H1 (cell line): Measurements from ENCODE around the gene LUM. TPM values are rescaled to one million over a fixed set of nuclear protein-coding genes. Genes with fewer than 3 reads are reported as not detected.

Experiments used
- BACH1 ChIP-seq: IDR thresholded peaks from 2 replicates; pipeline ENCODE4 v1.6.1; 2012; ENCODE audit warnings: low read length, improper control_type of control experiment
- BCL11A ChIP-seq, 2 experiments: IDR thresholded peaks; one replicate each; pipeline ENCODE4 v1.6.1; 2011; ENCODE audit warnings: low read depth in 2 of 2, low read length in 2 of 2, mild to moderate bottlenecking in 2 of 2
- EGR1 ChIP-seq: IDR thresholded peaks from 2 replicates; pipeline ENCODE4 v1.6.1; 2011; ENCODE audit warnings: low read depth, low read length, borderline replicate concordance
- FOSL1 ChIP-seq: IDR thresholded peaks from 2 replicates; pipeline ENCODE4 v1.6.1; 2011; ENCODE audit warnings: mild to moderate bottlenecking, low read depth, low read length, moderate library complexity; ENCODE audit not compliant: insufficient read depth
- GABPA ChIP-seq: IDR thresholded peaks from 2 replicates; pipeline ENCODE4 v1.6.1; 2011; ENCODE audit warnings: mild to moderate bottlenecking, low read length, moderate library complexity, borderline replicate concordance; ENCODE audit not compliant: insufficient read depth
- NANOG ChIP-seq: IDR thresholded peaks from 2 replicates; pipeline ENCODE4 v1.6.1; 2011; ENCODE audit warnings: low read length, low read depth, mild to moderate bottlenecking, inconsistent platforms; ENCODE audit not compliant: insufficient read depth, poor library complexity, severe bottlenecking
- RBBP5 ChIP-seq: IDR thresholded peaks from 2 replicates; pipeline ENCODE4 v1.7.1; 2012; ENCODE audit warnings: low read depth, mild to moderate bottlenecking, inconsistent platforms, low read length, moderate library complexity, borderline replicate concordance
- SAP30 ChIP-seq: fragments of 300-600 bp; sonication (generic); IDR thresholded peaks from 2 replicates; pipeline ENCODE4 v1.7.1; 2012; ENCODE audit warnings: low read length, moderate library complexity, mild to moderate bottlenecking, inconsistent platforms; ENCODE audit not compliant: insufficient read depth, insufficient replicate concordance
- SP4 ChIP-seq: IDR thresholded peaks from 2 replicates; pipeline ENCODE4 v1.6.1; 2012; ENCODE audit warnings: low read length, inconsistent platforms
- SRF ChIP-seq: IDR thresholded peaks from 2 replicates; pipeline ENCODE4 v1.6.1; 2011; ENCODE audit warnings: mild to moderate bottlenecking, low read depth, low read length, moderate library complexity
- TBP ChIP-seq: IDR thresholded peaks from 2 replicates; pipeline ENCODE4 v1.6.1; 2011; ENCODE audit warnings: low read depth, low read length, improper control_type of control experiment
- polyA plus RNA-seq, 7 experiments: library from polyadenylated mRNA; depleted of rRNA in 3 of 7; stranded (reverse) in 5 of 7; unstranded in 2 of 7; fragments of >200 nt in 5 of 7; fragments of 200-250 nt in 2 of 7; gene quantifications; 1 replicate in 5 of 7; 2 replicates in 1 of 7; 4 replicates in 1 of 7; pipeline versions ENCODE4 v1.2.1 to v1.2.3, GENCODE V29; 2011 to 2013; ENCODE audit warnings: missing spikeins in 2 of 7, mixed read lengths in 2 of 7
- total RNA-seq: library from RNA; stranded (reverse); fragmentation: NEBNext Ultra II Directional; extraction: Animal tissue kit (Norgen Biotek cat#: 25700); gene quantifications from 2 replicates; pipeline ENCODE4 v1.2.1, GENCODE V29; 2021
- TF ChIP-seq, protein P1 (sequence below): fragments of 300-600 bp; sonication (generic); IDR thresholded peaks from 2 replicates; pipeline ENCODE4 v1.7.1; 2012; ENCODE audit warnings: low read length, moderate library complexity, mild to moderate bottlenecking, inconsistent platforms; ENCODE audit not compliant: insufficient replicate concordance

The LUM gene
- total and polyA plus RNA-seq, 2 of the 8 experiments (the other 6 are each of a cell fraction or from before 2014, with no cell fraction given): not detected

DNA sequence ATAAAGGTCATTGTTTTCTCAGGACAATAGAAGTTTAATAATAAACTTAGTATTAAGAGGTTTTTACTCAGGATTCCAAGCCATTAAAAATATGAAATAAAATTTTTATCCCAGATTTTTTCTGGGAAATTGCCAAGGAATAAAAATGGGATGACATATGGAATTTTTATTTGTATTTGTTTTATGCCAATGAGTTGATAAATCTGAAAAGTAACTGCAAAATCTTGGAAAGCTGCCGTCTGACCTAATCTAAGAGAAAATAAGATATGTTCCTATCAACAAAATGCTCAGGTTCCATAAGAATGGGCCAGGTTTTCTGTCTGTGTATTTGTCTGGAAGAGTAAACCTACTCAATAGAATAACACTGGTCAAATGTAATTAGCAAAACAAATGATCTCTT lies 31.3 kb downstream of the LUM start (continued):
- TF ChIP-seq, protein P1, sequence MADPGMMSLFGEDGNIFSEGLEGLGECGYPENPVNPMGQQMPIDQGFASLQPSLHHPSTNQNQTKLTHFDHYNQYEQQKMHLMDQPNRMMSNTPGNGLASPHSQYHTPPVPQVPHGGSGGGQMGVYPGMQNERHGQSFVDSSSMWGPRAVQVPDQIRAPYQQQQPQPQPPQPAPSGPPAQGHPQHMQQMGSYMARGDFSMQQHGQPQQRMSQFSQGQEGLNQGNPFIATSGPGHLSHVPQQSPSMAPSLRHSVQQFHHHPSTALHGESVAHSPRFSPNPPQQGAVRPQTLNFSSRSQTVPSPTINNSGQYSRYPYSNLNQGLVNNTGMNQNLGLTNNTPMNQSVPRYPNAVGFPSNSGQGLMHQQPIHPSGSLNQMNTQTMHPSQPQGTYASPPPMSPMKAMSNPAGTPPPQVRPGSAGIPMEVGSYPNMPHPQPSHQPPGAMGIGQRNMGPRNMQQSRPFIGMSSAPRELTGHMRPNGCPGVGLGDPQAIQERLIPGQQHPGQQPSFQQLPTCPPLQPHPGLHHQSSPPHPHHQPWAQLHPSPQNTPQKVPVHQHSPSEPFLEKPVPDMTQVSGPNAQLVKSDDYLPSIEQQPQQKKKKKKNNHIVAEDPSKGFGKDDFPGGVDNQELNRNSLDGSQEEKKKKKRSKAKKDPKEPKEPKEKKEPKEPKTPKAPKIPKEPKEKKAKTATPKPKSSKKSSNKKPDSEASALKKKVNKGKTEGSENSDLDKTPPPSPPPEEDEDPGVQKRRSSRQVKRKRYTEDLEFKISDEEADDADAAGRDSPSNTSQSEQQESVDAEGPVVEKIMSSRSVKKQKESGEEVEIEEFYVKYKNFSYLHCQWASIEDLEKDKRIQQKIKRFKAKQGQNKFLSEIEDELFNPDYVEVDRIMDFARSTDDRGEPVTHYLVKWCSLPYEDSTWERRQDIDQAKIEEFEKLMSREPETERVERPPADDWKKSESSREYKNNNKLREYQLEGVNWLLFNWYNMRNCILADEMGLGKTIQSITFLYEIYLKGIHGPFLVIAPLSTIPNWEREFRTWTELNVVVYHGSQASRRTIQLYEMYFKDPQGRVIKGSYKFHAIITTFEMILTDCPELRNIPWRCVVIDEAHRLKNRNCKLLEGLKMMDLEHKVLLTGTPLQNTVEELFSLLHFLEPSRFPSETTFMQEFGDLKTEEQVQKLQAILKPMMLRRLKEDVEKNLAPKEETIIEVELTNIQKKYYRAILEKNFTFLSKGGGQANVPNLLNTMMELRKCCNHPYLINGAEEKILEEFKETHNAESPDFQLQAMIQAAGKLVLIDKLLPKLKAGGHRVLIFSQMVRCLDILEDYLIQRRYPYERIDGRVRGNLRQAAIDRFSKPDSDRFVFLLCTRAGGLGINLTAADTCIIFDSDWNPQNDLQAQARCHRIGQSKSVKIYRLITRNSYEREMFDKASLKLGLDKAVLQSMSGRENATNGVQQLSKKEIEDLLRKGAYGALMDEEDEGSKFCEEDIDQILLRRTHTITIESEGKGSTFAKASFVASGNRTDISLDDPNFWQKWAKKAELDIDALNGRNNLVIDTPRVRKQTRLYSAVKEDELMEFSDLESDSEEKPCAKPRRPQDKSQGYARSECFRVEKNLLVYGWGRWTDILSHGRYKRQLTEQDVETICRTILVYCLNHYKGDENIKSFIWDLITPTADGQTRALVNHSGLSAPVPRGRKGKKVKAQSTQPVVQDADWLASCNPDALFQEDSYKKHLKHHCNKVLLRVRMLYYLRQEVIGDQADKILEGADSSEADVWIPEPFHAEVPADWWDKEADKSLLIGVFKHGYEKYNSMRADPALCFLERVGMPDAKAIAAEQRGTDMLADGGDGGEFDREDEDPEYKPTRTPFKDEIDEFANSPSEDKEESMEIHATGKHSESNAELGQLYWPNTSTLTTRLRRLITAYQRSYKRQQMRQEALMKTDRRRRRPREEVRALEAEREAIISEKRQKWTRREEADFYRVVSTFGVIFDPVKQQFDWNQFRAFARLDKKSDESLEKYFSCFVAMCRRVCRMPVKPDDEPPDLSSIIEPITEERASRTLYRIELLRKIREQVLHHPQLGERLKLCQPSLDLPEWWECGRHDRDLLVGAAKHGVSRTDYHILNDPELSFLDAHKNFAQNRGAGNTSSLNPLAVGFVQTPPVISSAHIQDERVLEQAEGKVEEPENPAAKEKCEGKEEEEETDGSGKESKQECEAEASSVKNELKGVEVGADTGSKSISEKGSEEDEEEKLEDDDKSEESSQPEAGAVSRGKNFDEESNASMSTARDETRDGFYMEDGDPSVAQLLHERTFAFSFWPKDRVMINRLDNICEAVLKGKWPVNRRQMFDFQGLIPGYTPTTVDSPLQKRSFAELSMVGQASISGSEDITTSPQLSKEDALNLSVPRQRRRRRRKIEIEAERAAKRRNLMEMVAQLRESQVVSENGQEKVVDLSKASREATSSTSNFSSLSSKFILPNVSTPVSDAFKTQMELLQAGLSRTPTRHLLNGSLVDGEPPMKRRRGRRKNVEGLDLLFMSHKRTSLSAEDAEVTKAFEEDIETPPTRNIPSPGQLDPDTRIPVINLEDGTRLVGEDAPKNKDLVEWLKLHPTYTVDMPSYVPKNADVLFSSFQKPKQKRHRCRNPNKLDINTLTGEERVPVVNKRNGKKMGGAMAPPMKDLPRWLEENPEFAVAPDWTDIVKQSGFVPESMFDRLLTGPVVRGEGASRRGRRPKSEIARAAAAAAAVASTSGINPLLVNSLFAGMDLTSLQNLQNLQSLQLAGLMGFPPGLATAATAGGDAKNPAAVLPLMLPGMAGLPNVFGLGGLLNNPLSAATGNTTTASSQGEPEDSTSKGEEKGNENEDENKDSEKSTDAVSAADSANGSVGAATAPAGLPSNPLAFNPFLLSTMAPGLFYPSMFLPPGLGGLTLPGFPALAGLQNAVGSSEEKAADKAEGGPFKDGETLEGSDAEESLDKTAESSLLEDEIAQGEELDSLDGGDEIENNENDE: no peak
- no peak for TF ChIP-seq FOSL1
- no peak for TF ChIP-seq TBP
- TF ChIP-seq RBBP5: no peak
- no peak for TF ChIP-seq SP4
- TF ChIP-seq EGR1: no peak
- TF ChIP-seq NANOG: no peak
- TF ChIP-seq BACH1: no peak
- TF ChIP-seq SRF: no peak
- TF ChIP-seq GABPA: no peak
- no peak for TF ChIP-seq SAP30
- no peak for TF ChIP-seq BCL11A (IDR thresholded peaks at IDR 0.05; ENCODE audit: low read depth in 2 of 2, low read length in 2 of 2)
